HUES48 (cell line): ENCODE data around the gene SLC31A2.

Experiments
- H3K27ac ChIP-seq: one replicate; pipeline ENCODE4 v1.7.0; 2013; ENCODE audit warnings: low read depth, low read length, inconsistent platforms
- H3K27me3 ChIP-seq: 2 replicates; pipeline ENCODE4 v1.6.1; 2013; ENCODE audit warnings: mild to moderate bottlenecking, low read length; ENCODE audit not compliant: control insufficient read depth, insufficient read depth
- H3K36me3 ChIP-seq: 2 replicates; pipeline ENCODE4 v1.6.1; 2013; ENCODE audit warnings: low read length; ENCODE audit not compliant: control insufficient read depth, insufficient read depth
- H3K4me1 ChIP-seq: 2 replicates; pipeline ENCODE4 v1.6.1; 2013; ENCODE audit warnings: mild to moderate bottlenecking, low read length; ENCODE audit not compliant: control insufficient read depth, insufficient read depth
- H3K4me3 ChIP-seq: 2 replicates; pipeline ENCODE4 v1.5.1; 2013; ENCODE audit warnings: mild to moderate bottlenecking, low read depth, low read length
- H3K9ac ChIP-seq: 2 replicates; pipeline ENCODE4 v1.6.1; 2013; ENCODE audit warnings: mild to moderate bottlenecking, low read depth, low read length, moderate library complexity
- H3K9me3 ChIP-seq: 2 replicates; pipeline ENCODE4 v1.6.1; 2013; ENCODE audit warnings: low read length; ENCODE audit not compliant: control insufficient read depth, insufficient read depth

Gene SLC31A2

GRCh38 chr9:113187929-113188595 is 37.3 kb downstream of the SLC31A2 start:
- Histone ChIP-seq H3K36me3 (peaks cover 69% of the 10 kb centered on the region), H3K27me3 (no peaks in the 10 kb centered on the region), H3K9ac (no peak overlapping the region), H3K27ac (no peak overlapping the region), H3K9me3 (no peaks in the 10 kb centered on the region), H3K4me1 (no peaks in the 10 kb centered on the region), H3K4me3 (no peak overlapping the region)

- H3K4me3 ChIP-seq = no peak overlapping the region
These were observed 41.6 kb downstream of the SLC31A2 start for GRCh38 chr9:113192455-113192854.

GRCh38 chr9:113199683-113200329 is 49.0 kb downstream of the SLC31A2 start:
- Histone ChIP-seq H3K27ac (no peak overlapping the region), H3K4me1 (no peaks in the 10 kb centered on the region), H3K9me3 (no peaks in the 10 kb centered on the region), H3K4me3 (no peak overlapping the region), H3K36me3 (peaks cover 39% of the 10 kb centered on the region), H3K27me3 (no peaks in the 10 kb centered on the region), H3K9ac (no peak overlapping the region)

More at GRCh38 chr9:113192455-113192854, 41.6 kb downstream of the SLC31A2 start:
- no peak overlapping the region for H3K27ac ChIP-seq
- no peak overlapping the region for H3K9ac ChIP-seq
- peaks cover 34% of the 10 kb centered on the region for H3K36me3 ChIP-seq
- H3K4me1 ChIP-seq = no peaks in the 10 kb centered on the region
- no peaks in the 10 kb centered on the region for H3K27me3 ChIP-seq
- H3K9me3 ChIP-seq = no peaks in the 10 kb centered on the region

- no peaks in the 10 kb centered on the region for H3K9me3 ChIP-seq
- H3K27me3 ChIP-seq = no peaks in the 10 kb centered on the region
- no peak overlapping the region for H3K9ac ChIP-seq
- no peak overlapping the region for H3K4me3 ChIP-seq
- H3K36me3 ChIP-seq = peaks cover 40% of the 10 kb centered on the region
- no peak overlapping the region for H3K27ac ChIP-seq
- no peaks in the 10 kb centered on the region for H3K4me1 ChIP-seq
These were observed 54.6 kb downstream of the SLC31A2 start for GRCh38 chr9:113205432-113205831.

GRCh38 chr9:113205861-113206260 is 55.1 kb downstream of the SLC31A2 start:
- H3K27me3 ChIP-seq = no peaks in the 10 kb centered on the region
- H3K4me3 ChIP-seq = no peak overlapping the region
- no peaks in the 10 kb centered on the region for H3K9me3 ChIP-seq
- H3K36me3 ChIP-seq = peaks cover 44% of the 10 kb centered on the region
- no peaks in the 10 kb centered on the region for H3K4me1 ChIP-seq
- H3K27ac ChIP-seq = no peak overlapping the region
- no peak overlapping the region for H3K9ac ChIP-seq

- no peaks in the 10 kb centered on the region for H3K4me1 ChIP-seq
- no peaks in the 10 kb centered on the region for H3K27me3 ChIP-seq
- H3K4me3 ChIP-seq = no peak overlapping the region
- no peak overlapping the region for H3K9ac ChIP-seq
- H3K9me3 ChIP-seq = no peaks in the 10 kb centered on the region
- no peak overlapping the region for H3K27ac ChIP-seq
- peaks cover 20% of the 10 kb centered on the region for H3K36me3 ChIP-seq
These were observed 60.0 kb downstream of the SLC31A2 start for GRCh38 chr9:113210815-113211214.
